ENCODE results near the gene TMCO4. TPM values are rescaled to one million over a fixed set of nuclear protein-coding genes. Genes with fewer than 3 reads are reported as not detected.

Gene TMCO4
- total and polyA plus RNA-seq, 2 donors (not counting 1 experiment from before 2014, with no cell fraction given): 21.7 to 31.3 TPM

- Histone ChIP-seq H3K27me3 (replicated peaks in 1 of 4; ENCODE audit: control extremely low read depth in 1 of 4, control insufficient read depth in 3 of 4, insufficient read depth in 4 of 4, low read length in 3 of 4) (peaks cover 0 to 5% (median 0%) of the 10 kb centered on the region in 4 experiments), H3K9me3 (ENCODE audit: control extremely low read depth in 1 of 3, control insufficient read depth in 2 of 3, insufficient read depth in 1 of 3, low read length in 2 of 3) (peaks cover 0 to 5% (median 0%) of the 10 kb centered on the region in 3 donors), H3K4me1 (ENCODE audit: control insufficient read depth in 2 of 2, insufficient read depth in 2 of 2, low read length in 2 of 2) (peaks cover 4 to 11% of the 10 kb centered on the region in 2 donors), H3K36me3 (replicated peaks in 1 of 2; ENCODE audit: control extremely low read depth in 1 of 2, control insufficient read depth in 1 of 2, extremely low read depth in 1 of 2, insufficient read depth in 2 of 2, low read length in 1 of 2) (no peaks in the 10 kb centered on the region), H3K27ac (ENCODE audit: low read length in 2 of 2) (no peak overlapping the region), H2AFZ (ENCODE audit: insufficient read depth, low read depth, low read length, poor library complexity, severe bottlenecking) (no peak overlapping the region), H3K4me3 (ENCODE audit: control extremely low read depth in 1 of 5, extremely low read depth in 1 of 5, insufficient read depth in 1 of 5, low read depth in 2 of 5, low read length in 4 of 5) (no peak overlapping the region), H3K4me2 (replicated peaks; ENCODE audit: low read depth, low read length, poor library complexity, severe bottlenecking) (no peak overlapping the region), H3K9ac (ENCODE audit: low read length) (no peak overlapping the region), H4K20me1 (ENCODE audit: control insufficient read depth, insufficient read depth, low read length, poor library complexity, severe bottlenecking) (no peaks in the 10 kb centered on the region), H3K79me2 (ENCODE audit: control insufficient read depth, insufficient read depth, low read length) (no peaks in the 10 kb centered on the region)
- Mint-ChIP-seq H3K27me3 (peaks cover 23% of the 10 kb centered on the region), H3K27ac (no peak overlapping the region), H3K4me3 (no peak overlapping the region), H3K4me1 (peaks cover 4% of the 10 kb centered on the region), H3K9me3 (ENCODE audit: insufficient read depth) (no peaks in the 10 kb centered on the region)
- 97% methylated on average over 8 of the region's 8 CpGs for WGBS (ENCODE audit: insufficient coverage)
- ChIA-PET POLR2A (no interaction called here), CTCF (interaction anchor here (1.1 kb wide), 1 partner anchor 312 kb away, joined by 4 read pairs; no protein-coding TSS in a partner anchor)
- DNase-seq (no peak), ATAC-seq (ENCODE audit: low read depth) (no peak)
- TF ChIP-seq EZH2 (IDR thresholded peaks at IDR 0.05; ENCODE audit: borderline replicate concordance, insufficient read depth, low read depth, low read length, poor library complexity, severe bottlenecking): no peak
- TF ChIP-seq, protein P1, sequence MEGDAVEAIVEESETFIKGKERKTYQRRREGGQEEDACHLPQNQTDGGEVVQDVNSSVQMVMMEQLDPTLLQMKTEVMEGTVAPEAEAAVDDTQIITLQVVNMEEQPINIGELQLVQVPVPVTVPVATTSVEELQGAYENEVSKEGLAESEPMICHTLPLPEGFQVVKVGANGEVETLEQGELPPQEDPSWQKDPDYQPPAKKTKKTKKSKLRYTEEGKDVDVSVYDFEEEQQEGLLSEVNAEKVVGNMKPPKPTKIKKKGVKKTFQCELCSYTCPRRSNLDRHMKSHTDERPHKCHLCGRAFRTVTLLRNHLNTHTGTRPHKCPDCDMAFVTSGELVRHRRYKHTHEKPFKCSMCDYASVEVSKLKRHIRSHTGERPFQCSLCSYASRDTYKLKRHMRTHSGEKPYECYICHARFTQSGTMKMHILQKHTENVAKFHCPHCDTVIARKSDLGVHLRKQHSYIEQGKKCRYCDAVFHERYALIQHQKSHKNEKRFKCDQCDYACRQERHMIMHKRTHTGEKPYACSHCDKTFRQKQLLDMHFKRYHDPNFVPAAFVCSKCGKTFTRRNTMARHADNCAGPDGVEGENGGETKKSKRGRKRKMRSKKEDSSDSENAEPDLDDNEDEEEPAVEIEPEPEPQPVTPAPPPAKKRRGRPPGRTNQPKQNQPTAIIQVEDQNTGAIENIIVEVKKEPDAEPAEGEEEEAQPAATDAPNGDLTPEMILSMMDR (IDR thresholded peaks at IDR 0.05): no peak
- intact Hi-C loops (cut with micrococcal nuclease): no loop called here
Measured at GRCh38 chr1:19655718-19656080, 144.0 kb downstream of the TMCO4 start.

- H3K27me3 Mint-ChIP-seq: peaks cover 18% of the 10 kb centered on the region
- Histone ChIP-seq H2AFZ (ENCODE audit: insufficient read depth, low read depth, low read length, poor library complexity, severe bottlenecking) (no peak overlapping the region), H4K20me1 (ENCODE audit: control insufficient read depth, insufficient read depth, low read length, poor library complexity, severe bottlenecking) (no peaks in the 10 kb centered on the region), H3K4me1 (ENCODE audit: control insufficient read depth in 2 of 2, insufficient read depth in 2 of 2, low read length in 2 of 2) (peaks cover 4 to 11% of the 10 kb centered on the region in 2 donors), H3K79me2 (ENCODE audit: control insufficient read depth, insufficient read depth, low read length) (no peaks in the 10 kb centered on the region), H3K4me3 (ENCODE audit: control extremely low read depth in 1 of 5, extremely low read depth in 1 of 5, insufficient read depth in 1 of 5, low read depth in 2 of 5, low read length in 4 of 5) (no peak overlapping the region), H3K36me3 (replicated peaks in 1 of 2; ENCODE audit: control extremely low read depth in 1 of 2, control insufficient read depth in 1 of 2, extremely low read depth in 1 of 2, insufficient read depth in 2 of 2, low read length in 1 of 2) (no peaks in the 10 kb centered on the region), H3K4me2 (replicated peaks; ENCODE audit: low read depth, low read length, poor library complexity, severe bottlenecking) (no peak overlapping the region), H3K27me3 (replicated peaks in 1 of 4; ENCODE audit: control extremely low read depth in 1 of 4, control insufficient read depth in 3 of 4, insufficient read depth in 4 of 4, low read length in 3 of 4) (peaks cover 0 to 9% (median 0%) of the 10 kb centered on the region in 4 experiments), H3K27ac (ENCODE audit: low read length in 2 of 2) (no peak overlapping the region), H3K9me3 (ENCODE audit: control extremely low read depth in 1 of 3, control insufficient read depth in 2 of 3, insufficient read depth in 1 of 3, low read length in 2 of 3) (peaks cover 0 to 5% (median 0%) of the 10 kb centered on the region in 3 donors), H3K9ac (ENCODE audit: low read length) (no peak overlapping the region)
- TF ChIP-seq, protein P1 (IDR thresholded peaks at IDR 0.05): no peak
- TF ChIP-seq EZH2 (IDR thresholded peaks at IDR 0.05; ENCODE audit: borderline replicate concordance, insufficient read depth, low read depth, low read length, poor library complexity, severe bottlenecking): no peak
- no peak overlapping the region for H3K4me3 Mint-ChIP-seq
- H3K4me1 Mint-ChIP-seq: peaks cover 4% of the 10 kb centered on the region
- intact Hi-C loops (cut with micrococcal nuclease): loop anchor here (5.0 kb wide), 1 partner anchor 168 kb away; the partner anchor contains the start of gene CAPZB
- H3K9me3 Mint-ChIP-seq (ENCODE audit: insufficient read depth): no peaks in the 10 kb centered on the region
- no peak for DNase-seq
- H3K27ac Mint-ChIP-seq: no peak overlapping the region
- ChIA-PET POLR2A (no interaction called here), CTCF (interaction anchor here (1.0 to 1.5 kb wide), 4 partner anchors 28 to 314 kb away, joined by 3 to 4 read pairs (median 3); no protein-coding TSS in a partner anchor)
- ATAC-seq (ENCODE audit: low read depth): no peak
- 91% methylated on average over 11 of the region's 15 CpGs for WGBS (ENCODE audit: insufficient coverage)
Measured at GRCh38 chr1:19654886-19655717, 144.6 kb downstream of the TMCO4 start.

Measured in B cell (primary cell).